Measurements from ENCODE around the gene DDTL. TPM values are rescaled to one million over a fixed set of nuclear protein-coding genes. Genes with fewer than 3 reads are reported as not detected.

Gene DDTL
- total RNA-seq, 4 donors from 2014 or later: 0.84 to 1.1 TPM; not detected in 2

DNA sequence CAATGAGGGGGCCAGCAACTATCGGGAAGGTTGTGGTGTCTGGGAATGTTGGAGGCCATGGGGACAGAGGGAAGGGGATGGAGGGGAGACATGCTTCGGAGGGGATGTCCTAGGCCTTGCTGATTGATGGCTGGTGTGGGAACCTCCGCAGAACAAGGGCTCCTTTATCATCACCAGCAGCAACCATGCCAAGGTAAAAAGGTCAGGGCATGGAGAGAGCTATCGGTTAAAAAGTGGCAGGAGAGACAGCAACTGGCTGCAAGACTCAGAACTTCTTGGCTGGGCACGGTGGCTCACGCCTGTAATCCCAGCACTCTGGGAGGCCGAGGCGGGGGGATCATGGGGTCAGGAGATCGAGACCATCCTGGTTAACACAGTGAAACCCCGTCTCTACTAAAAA is 35.6 kb downstream of the DDTL start:
- no peak for TF ChIP-seq CTCF (IDR thresholded peaks at IDR 0.05)
- DNase-seq (ENCODE audit: low spot score): no peak
- no peak for ATAC-seq (ENCODE audit: low FRiP score)

- no peak for DNase-seq (ENCODE audit: low spot score)
- TF ChIP-seq CTCF (IDR thresholded peaks at IDR 0.05): no peak
- no peak for ATAC-seq (ENCODE audit: low FRiP score)
These were observed 36.2 kb downstream of the DDTL start for GRCh38 chr22:24002851-24003250.

GRCh38 chr22:24003887-24004286 is 37.2 kb downstream of the DDTL start:
- ATAC-seq (ENCODE audit: low FRiP score) (no peak), DNase-seq (ENCODE audit: low spot score) (no peak)
- no peak for TF ChIP-seq CTCF (IDR thresholded peaks at IDR 0.05)

DNA sequence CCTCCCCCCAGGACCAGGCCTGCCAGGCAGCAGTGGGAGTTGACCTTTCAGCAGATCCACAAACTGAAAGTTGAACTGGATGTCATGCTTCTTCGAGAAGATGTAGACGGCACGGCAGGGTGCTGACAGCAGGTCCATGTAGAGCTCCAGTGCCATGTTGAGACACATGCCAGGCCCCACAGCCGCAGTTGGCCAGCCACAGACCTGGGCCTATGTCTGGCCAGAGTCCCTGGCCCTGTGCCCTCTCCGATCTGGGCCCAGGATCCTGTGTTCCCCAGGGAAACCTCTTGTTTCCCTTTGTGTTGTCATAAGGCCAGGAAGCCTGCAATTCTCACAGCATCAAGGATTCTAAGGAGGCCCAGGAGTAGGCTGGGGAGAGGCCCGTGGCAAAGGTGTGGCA is 38.5 kb downstream of the DDTL start, which contains the start of gene GSTT4:
Gene GSTT4 (minus strand): TSS at position 253 of the 400 bp plus-strand sequence. CDS start 97 bp downstream, at position 156.
- no peak for ATAC-seq (ENCODE audit: low FRiP score)
- DNase-seq (ENCODE audit: low spot score): no peak
- no peak for TF ChIP-seq CTCF (IDR thresholded peaks at IDR 0.05)

- no peak for DNase-seq (ENCODE audit: low spot score)
- no peak for TF ChIP-seq CTCF (IDR thresholded peaks at IDR 0.05)
- no peak for ATAC-seq (ENCODE audit: low FRiP score)
These were observed 39.7 kb downstream of the DDTL start for GRCh38 chr22:24006207-24006913.

GRCh38 chr22:24006914-24007214 is 40.2 kb downstream of the DDTL start:
- TF ChIP-seq CTCF (IDR thresholded peaks at IDR 0.05): no peak
- no peak for DNase-seq (ENCODE audit: low spot score)
- no peak for ATAC-seq (ENCODE audit: low FRiP score)

DNA sequence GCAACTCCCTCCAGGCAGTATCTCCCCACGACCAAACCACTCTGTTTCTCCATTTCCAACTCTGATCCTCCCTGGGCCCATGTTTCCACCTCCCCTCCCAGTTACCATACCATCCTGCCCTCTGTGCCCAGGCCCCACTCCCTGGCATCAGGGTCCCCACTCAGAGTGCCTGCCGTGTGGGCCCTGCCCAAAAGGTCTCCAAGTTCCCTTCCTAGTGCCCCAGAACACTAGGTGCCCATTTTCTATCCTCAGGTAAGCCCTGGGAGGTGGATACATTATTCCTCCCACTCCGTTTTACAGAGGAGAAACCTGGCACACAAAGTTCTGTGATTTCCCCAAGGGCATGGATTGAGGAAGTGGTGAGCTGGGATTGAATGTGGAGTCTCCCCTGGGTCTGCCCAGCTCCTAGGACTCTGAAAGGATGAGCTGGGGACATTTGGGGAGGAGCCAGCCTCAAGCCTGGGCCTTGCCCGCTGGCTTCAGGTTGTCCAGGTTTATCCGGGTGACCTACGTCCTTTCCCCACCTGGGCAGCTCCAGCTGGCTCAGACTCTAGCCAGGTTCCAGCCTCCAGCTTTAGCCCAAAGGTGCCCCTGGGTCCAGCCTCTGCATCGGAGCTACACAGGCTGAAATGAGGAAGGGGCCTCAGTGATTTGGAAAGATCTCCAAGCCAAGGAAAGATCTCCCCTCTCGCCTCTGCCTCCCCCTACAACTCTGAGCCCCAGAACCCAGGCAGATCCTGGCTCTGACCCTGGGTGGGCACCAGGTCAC is 40.7 kb downstream of the DDTL start:
- DNase-seq (ENCODE audit: low spot score) (no peak), ATAC-seq (ENCODE audit: low FRiP score) (no peak)
- TF ChIP-seq CTCF (IDR thresholded peaks at IDR 0.05): no peak
